GM18502 (cell line): Measurements from ENCODE around the gene UTS2B.

Experiments
- ATAC-seq: cut with Tn5 transposase; IDR thresholded peaks from one replicate; pipeline ENCODE4 v1.9.1; 2021; ENCODE audit warnings: mild to moderate bottlenecking; ENCODE audit not compliant: unreplicated experiment, poor library complexity

The UTS2B gene, protein sequence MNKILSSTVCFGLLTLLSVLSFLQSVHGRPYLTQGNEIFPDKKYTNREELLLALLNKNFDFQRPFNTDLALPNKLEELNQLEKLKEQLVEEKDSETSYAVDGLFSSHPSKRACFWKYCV

GRCh38 chr3:191329654-191330529 is at the start of gene UTS2B:
Gene UTS2B (minus strand): TSS chr3:191330526. CDS start chr3:191282189, 48,337 bp downstream.
- ATAC-seq: peak; percentile 39

- no peak for ATAC-seq
Measured at GRCh38 chr3:191380001-191380400, 49.7 kb upstream of the UTS2B start.

DNA sequence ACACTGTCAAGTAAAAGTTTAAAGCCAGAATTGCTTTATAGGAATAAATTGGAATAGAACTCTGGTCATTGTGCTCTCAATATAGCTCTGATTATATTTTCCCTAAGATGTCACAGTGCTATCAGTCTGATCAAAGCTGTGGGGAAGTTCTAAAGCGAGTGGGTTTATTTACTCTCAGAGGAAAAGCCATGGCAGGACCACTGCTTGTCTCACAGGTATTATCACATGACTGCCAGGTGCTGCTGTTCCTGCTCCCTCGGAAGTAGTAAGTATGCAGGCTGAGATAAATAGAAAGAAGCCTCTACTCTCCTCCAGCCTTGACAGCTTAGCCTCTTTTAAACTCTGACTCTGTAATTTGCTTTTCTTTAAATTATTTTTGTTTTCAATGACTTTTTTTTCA is 49.1 kb upstream of the UTS2B start:
- no peak for ATAC-seq

- no peak for ATAC-seq
Measured at GRCh38 chr3:191378142-191378812, 48.0 kb upstream of the UTS2B start.

GRCh38 chr3:191376516-191377141 is 46.3 kb upstream of the UTS2B start:
- ATAC-seq: no peak

DNA sequence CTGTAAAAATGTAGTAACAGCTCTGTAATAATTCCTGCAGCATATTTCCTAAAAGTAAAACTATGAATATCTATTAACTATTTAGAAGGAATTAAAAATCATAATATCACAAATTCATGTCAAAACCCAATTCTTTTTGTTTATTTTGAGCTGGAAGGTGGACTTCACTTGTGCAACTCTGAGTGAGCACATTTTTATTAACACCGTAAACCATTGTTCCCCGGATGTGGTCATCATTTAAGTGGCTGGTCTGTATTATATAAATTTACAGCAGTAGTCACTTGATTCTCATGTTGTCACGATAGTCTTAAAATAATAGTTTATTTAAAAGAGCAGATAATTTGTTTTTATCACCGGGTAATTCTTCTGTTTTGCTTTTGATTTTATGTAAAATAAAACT is 43.0 kb upstream of the UTS2B start:
- no peak for ATAC-seq

DNA sequence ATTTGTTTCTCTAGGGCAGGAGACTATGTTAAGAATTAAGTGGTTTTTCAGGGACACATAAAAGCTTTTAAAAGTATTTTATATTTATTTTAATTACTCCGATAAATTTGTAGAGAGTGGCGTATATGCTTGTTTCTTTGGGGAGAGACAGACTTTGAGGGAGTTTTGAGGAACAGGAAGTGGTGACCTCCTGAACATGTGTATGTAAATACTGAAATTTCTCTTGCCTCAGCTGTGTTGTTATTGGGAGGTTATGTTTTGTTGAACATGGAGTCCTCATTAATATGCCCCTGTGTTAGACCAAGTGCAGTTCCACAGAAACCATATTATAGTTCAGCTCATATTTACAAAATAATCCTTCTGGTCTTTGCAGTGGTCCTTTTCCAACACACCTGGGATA is 41.8 kb upstream of the UTS2B start:
- ATAC-seq: no peak

- ATAC-seq: no peak
Measured at GRCh38 chr3:191369616-191370010, 39.3 kb upstream of the UTS2B start.

DNA sequence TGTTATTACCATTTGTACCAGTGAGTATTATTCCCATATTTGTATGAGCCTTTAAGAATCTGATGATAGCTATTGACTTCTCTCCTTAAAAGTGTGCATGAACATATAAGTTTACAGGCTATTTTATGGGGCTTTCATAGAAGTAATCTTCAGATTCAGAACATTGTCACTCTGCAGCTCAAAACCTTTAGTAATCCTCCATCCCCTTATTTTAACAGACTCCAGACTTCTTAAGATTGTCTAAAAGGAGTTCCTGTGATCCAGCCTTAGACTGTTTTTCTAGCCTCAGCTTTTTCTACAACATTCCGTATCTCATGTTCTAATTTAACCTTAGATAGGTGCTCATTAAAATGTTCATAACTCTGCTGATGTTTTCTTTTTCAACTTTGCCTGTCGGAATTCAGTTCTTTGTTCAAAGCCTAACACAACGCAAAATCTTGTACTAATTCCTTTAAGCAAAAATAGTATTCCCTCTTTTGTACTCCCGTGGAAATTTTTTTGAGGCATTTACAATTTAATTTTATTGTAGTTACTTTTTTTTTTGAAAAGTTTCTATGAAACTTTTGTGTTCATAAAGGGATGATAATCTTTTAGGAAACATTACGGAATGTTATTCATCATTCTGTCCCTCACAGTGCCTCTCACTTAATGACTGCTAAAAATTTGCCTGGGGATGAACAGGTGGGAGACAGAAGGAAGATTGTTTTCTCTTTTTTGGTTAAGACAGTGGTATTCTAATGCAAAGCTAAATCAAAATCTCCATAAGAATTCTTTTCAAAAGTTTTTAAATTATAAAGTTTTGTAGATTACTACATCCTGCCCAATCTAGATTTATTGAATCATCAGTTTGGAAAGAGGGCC is 38.7 kb upstream of the UTS2B start:
- ATAC-seq: no peak

DNA sequence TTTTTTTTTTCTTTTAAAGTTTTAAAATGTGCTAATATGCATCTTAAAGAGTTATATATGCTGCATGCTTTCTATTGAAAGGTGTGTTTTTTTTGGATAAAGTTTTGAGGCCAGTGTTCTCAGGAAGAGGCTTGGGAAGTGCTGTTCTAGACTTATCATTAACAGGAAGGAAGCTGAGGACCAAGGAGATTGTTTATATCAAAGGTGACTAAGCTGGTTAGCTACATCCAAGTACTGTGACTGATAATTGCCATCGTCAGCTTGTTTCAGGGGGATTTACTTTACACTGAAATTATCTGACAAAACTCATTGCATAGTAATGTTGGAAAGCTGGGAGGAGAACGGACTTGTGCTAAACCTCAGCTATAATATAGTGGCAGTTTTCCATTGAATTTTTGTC is 36.3 kb upstream of the UTS2B start:
- no peak for ATAC-seq

- ATAC-seq: no peak
Measured at GRCh38 chr3:191363221-191363620, 32.9 kb upstream of the UTS2B start.

DNA sequence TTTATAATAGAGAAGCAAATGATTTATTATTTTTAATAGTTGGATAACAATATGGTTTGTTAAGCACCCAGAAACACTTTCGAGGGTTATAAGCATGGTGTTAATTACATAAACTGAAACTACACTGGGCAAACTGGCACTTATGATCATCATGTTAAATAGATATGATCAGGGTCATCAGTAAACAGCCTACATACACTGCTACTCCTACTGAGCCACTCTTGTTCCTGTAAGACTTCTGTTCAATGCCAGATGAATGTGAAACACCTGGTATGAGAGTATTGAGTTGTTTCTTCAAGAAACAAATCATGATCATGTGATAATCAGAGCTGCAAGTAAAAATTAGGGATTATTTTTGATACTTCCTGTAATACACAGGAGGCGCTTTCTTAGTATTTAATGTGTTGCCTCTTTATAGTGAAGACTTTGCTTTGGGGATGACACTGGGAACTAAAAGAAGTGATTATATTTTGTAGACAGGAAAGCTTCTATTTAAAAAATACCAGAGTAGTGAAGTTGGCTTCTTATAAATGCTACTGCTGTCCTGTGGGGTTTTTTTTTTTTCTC is 32.3 kb upstream of the UTS2B start:
- ATAC-seq: no peak

DNA sequence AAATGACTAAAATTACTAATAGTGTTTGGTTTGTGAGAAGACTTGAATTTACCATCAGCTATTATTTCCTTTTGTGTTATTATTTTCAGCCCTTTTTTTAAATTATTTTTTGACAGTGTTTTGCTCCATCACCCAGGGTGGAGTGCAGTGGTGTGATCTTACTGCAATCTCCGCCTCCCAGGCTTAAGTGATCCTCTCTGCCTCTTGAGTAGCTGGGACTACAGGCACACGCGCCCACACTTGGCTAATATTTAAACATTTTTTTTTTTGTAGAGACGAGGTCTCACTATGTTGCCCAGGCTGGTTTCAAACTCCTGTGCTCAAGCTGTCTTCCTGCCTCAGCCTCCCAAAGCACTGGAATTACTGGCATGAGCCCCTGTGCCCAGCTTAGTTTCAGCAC is 31.7 kb upstream of the UTS2B start:
- no peak for ATAC-seq

- ATAC-seq: no peak
Measured at GRCh38 chr3:191361456-191361855, 31.1 kb upstream of the UTS2B start.

- ATAC-seq: no peak
Measured at GRCh38 chr3:191360620-191361019, 30.3 kb upstream of the UTS2B start.

- peak; percentile 41 for ATAC-seq
Measured at GRCh38 chr3:191358929-191359328, 28.6 kb upstream of the UTS2B start.

DNA sequence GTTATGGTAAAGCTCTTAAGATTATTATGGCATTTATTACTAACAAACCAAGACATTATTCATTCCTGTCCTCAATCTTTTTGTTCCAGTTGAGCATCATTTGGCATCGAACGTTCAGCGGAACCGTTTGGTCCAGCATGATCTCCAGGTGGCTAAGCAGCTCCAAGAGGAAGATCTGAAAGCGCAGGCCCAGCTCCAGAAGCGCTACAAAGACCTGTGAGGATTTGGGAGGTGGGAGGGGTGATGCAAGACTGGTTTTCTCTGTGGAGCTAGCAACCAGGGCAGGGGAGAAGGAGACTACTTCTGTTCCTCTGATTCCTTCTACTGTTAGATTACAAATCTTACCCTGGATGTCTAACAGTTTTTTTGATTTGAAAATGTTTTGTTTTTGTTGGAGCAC is 27.6 kb upstream of the UTS2B start:
- no peak for ATAC-seq

DNA sequence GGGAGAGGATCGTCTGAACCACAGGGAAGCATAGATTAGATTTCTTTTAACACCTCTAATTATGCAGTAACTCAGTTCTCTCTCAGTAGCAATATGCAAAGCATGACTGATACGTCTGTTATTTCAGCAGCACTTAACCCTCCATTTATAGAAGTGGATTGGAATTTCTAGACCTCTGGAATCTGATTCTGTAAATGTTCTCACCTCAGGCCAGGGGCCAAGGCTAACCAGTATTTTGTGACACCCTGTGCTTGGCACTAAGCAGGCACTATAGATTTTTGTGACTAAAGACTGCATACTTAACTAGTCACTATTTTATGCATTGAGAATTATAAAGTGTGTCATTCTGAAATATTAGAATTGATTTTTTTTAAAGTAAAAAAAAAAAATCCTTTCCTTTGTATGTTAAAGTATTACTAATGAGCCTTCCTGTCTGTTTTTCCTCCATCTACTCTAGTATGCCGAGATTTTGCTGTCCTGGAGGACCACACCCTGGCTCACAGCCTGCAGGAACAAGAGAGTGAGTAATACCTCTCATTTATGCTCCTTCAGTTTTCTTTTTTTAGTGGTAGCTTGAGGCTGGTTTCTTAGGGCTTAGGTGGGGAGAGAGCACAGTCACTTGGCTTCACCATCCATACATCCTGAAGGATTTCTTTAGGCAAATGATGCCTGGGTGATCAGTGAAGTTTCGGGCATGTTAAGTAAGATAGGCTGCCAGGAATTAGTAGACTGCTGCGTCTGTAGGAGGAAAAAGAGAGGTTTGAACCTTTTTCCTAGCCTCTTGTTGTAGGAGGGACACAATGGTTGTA is 26.5 kb upstream of the UTS2B start:
- ATAC-seq: no peak

- peak; percentile 82 for ATAC-seq
Measured at GRCh38 chr3:191355406-191355805, 25.1 kb upstream of the UTS2B start.
